GM12864 (cell line): ENCODE measurements around the gene SHFL.
A peak's percentile ranks its signal among the peaks of the same experiment; 100 is the strongest.

ENCODE experiments used
- DNase-seq: peaks from one replicate; pipeline ENCODE4 v3.0.0-alpha.2; 2011; ENCODE audit warnings: low read depth
- H3K4me3 ChIP-seq: 2 replicates; pipeline ENCODE4 v1.5.1; 2011; ENCODE audit warnings: mild to moderate bottlenecking, low read depth, low read length, control low read depth
- CTCF ChIP-seq: IDR thresholded peaks from 2 replicates; pipeline ENCODE4 v1.5.1; 2011; ENCODE audit warnings: low read depth, mild to moderate bottlenecking, moderate library complexity, low read length, control low read depth, inconsistent platforms; ENCODE audit errors: missing control alignments

The SHFL gene

GRCh38 chr19:10093295-10094186, 7.4 kb downstream of the SHFL start:
- no peak for DNase-seq
- H3K4me3 ChIP-seq, result no peak overlapping the region
- TF ChIP-seq CTCF, result no peak

DNA sequence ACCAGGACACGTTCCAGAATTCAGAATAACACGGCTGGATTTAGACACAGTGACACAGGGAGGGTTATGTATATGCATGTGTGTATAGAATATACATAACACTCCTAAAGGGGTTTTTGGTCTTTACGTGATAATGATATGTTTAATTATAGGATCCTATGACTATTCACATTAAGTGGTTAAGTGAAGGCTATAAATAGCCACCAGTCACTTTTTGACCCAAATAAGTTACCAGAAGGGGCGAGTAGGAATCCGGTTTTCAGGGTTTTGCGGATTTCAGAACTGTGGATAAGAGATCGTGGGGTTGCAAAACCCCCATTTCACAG, 9.5 kb downstream of the SHFL start:
- H3K4me3 ChIP-seq, result peak overlapping the region; percentile 39
- TF ChIP-seq CTCF, result no peak
- no peak for DNase-seq

- peak; percentile 65 for DNase-seq
These were observed 10.0 kb downstream of the SHFL start for GRCh38 chr19:10095948-10096614.

GRCh38 chr19:10096615-10096963, 10.5 kb downstream of the SHFL start:
- DNase-seq, result no peak
- no peak for TF ChIP-seq CTCF
- peak overlapping the region; percentile 49 for H3K4me3 ChIP-seq

More at GRCh38 chr19:10095948-10096614, 10.0 kb downstream of the SHFL start:
- TF ChIP-seq CTCF, result no peak
- peak overlapping the region; percentile 49 for H3K4me3 ChIP-seq

DNA sequence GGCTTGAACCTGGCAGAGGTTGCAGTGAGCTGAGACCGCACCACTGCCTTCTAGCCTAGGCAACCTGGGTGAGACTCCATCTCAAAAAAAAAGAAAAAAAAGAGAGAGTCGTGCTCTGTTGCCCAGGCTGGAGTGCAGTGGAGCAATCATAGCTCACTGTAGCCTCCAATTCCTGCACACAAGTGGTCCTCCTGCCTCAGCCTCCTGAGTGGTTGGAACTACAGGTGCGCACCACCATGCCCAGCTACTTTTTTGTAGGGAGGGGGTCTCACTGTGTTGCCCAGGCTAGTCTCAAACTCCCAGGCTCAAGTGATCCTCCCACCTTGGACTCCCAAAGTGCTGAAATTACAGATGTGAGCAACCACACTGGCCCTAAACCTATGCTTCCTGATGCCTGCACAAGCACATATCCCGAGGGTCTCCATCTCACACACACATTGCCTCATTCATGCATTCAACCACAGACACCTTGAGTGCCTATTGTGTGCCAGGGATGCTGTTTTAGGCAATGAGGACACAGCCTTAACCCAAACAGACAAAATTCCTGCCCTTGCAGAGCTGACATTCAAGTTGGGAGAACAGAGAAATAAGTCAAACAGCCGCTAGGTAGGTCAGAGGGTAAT, 14.2 kb downstream of the SHFL start:
- no peak for DNase-seq
- peak overlapping the region; percentile 22; the same call in 1 of the 2 replicates for H3K4me3 ChIP-seq
- TF ChIP-seq CTCF, result no peak

DNA sequence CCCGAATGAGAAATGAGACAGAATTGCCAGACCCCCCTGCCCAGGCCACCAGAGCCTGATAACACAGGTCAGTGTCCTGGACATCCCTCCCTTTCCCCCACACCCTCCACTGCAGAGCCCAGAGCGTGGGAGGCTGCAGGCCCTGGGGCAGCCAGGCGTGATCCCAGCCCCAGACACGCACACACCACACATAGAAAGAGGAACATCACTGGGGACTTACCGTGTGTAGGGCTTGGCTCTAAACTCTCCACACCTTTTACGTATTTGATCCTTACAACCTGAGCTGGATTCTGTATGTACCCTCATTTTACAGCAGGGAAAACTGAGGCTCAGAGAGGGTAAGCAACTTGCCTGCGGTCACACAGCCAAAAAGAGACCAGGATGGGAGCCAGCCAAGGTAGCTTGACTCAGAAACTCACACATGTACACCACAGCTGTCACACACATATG, 16.7 kb downstream of the SHFL start:
- TF ChIP-seq CTCF, result no peak
- H3K4me3 ChIP-seq, result peak overlapping the region; percentile 49

More for the DNA sequence above, 16.7 kb downstream of the SHFL start:
- DNase-seq, result peak; percentile 77
